ENCODE data around the gene MPZL1. TPM values are rescaled to one million over a fixed set of nuclear protein-coding genes. Genes with fewer than 3 reads are reported as not detected.

Gene MPZL1
- total RNA-seq, 1 donor from 2014 or later: 85.2 TPM

DNA sequence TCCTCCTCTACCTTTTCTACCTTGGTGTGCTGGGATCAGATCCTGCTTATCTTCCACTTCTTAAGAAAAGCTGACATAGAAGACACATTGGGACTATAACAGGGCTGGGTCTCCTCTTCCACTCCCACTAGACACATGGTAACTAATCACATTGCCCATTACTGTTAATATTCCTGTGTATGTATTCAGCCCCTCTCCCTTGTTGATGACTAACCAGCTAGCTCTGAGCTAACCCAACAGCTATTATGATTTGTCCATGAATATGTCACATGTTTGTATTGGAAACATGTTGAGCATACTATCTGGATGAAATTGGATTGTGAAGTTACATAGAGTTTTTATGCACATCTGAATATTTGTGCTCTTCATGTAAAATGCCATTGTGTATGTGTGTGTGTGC lies 52.9 kb downstream of the MPZL1 start:
- Histone ChIP-seq H3K4me1 (no peaks in the 10 kb centered on the region), H3K4me3 (no peak overlapping the region), H3K27me3 (no peaks in the 10 kb centered on the region), H3K36me3 (peaks cover 31% of the 10 kb centered on the region), H3K9me3 (no peaks in the 10 kb centered on the region), H3K27ac (no peak overlapping the region)
- intact Hi-C loops (cut with DNase I): no loop called here
- no peak for DNase-seq
- ATAC-seq: no peak
- TF ChIP-seq, protein P1, sequence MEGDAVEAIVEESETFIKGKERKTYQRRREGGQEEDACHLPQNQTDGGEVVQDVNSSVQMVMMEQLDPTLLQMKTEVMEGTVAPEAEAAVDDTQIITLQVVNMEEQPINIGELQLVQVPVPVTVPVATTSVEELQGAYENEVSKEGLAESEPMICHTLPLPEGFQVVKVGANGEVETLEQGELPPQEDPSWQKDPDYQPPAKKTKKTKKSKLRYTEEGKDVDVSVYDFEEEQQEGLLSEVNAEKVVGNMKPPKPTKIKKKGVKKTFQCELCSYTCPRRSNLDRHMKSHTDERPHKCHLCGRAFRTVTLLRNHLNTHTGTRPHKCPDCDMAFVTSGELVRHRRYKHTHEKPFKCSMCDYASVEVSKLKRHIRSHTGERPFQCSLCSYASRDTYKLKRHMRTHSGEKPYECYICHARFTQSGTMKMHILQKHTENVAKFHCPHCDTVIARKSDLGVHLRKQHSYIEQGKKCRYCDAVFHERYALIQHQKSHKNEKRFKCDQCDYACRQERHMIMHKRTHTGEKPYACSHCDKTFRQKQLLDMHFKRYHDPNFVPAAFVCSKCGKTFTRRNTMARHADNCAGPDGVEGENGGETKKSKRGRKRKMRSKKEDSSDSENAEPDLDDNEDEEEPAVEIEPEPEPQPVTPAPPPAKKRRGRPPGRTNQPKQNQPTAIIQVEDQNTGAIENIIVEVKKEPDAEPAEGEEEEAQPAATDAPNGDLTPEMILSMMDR (IDR thresholded peaks at IDR 0.05): no peak

DNA sequence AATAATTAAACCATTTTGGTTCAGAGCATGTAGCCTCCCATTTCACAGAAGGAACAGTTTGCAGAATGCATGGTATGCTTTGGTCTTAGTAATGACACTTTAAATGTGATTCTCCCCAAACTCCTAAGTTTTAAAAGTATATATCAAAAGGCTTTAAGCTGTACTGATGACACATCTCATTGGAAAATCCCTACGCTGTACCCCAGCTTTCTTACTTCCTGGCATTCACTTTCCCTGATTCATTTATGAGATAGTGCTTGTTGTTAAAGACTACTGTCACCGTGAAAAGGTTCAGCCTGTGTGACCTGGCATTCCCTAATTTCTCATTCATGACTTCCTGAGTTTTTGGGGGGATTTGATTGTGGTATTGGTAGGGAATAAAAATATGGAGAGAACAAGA lies 53.4 kb downstream of the MPZL1 start:
- Histone ChIP-seq H3K4me1 (no peaks in the 10 kb centered on the region), H3K4me3 (no peak overlapping the region), H3K9me3 (no peaks in the 10 kb centered on the region), H3K36me3 (peaks cover 31% of the 10 kb centered on the region), H3K27me3 (no peaks in the 10 kb centered on the region), H3K27ac (no peak overlapping the region)
- ATAC-seq (no peak), DNase-seq (no peak)
- TF ChIP-seq, protein P1 (IDR thresholded peaks at IDR 0.05): no peak
- intact Hi-C loops (cut with DNase I): no loop called here

DNA sequence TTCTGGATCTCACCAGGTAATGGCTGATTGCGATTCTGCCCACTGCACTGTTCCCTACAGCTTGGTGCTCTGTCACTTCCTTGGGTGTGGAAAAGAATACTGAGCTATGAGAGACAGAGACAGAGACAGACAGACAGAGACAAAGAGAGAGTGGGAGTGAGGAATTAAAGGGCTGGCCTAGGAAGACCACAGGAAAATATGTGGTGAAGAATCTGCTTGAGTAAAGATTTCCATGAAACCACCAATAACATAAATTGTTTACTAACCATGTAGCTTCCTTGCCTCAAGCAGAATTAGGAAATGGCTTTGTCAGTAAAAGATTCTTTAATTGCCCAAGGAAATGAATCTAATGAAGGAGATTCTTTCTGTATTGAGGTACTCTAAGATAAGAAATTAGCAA lies 54.4 kb downstream of the MPZL1 start:
- DNase-seq: no peak
- H3K36me3 ChIP-seq: peaks cover 31% of the 10 kb centered on the region
- intact Hi-C loops (cut with DNase I): no loop called here
- H3K9me3 ChIP-seq: no peaks in the 10 kb centered on the region
- no peaks in the 10 kb centered on the region for H3K27me3 ChIP-seq
- TF ChIP-seq, protein P1 (IDR thresholded peaks at IDR 0.05): no peak
- H3K27ac ChIP-seq: no peak overlapping the region
- H3K4me1 ChIP-seq: no peaks in the 10 kb centered on the region
- H3K4me3 ChIP-seq: no peak overlapping the region
- no peak for ATAC-seq

DNA sequence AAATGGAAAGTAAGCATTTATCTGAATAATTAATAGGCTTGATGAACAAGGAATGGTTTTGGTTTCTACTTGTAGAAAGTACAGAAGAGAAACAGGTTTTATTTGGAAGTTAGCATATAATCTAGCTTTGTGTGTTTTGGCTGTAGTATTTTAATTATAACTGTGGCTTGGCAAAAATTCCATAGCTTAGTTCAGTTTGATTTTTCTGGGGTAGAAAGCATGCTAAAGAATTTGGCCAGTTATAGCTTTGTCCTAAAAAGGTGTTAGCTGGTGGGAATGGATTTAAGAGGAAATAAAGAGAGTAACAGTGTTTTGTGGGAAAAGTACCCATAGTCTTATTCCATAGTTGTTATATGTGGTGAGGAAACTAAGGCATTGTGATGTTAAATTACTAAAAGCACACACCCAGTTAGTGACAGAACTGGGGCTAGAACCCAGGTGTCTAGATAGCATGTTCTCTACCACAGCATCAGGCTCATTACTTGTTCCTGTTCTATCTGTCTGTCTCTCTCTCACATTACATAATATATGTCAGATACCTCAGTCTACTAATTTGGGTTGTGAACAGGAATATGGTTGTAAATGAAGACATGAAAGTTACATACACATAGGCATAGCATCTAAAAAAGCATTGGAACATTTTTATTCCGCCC lies 55.0 kb downstream of the MPZL1 start:
- Histone ChIP-seq H3K4me1 (no peaks in the 10 kb centered on the region), H3K4me3 (no peak overlapping the region), H3K36me3 (peaks cover 31% of the 10 kb centered on the region), H3K9me3 (no peaks in the 10 kb centered on the region), H3K27ac (no peak overlapping the region), H3K27me3 (no peaks in the 10 kb centered on the region)
- intact Hi-C loops (cut with DNase I): no loop called here
- ATAC-seq (no peak), DNase-seq (no peak)
- TF ChIP-seq, protein P1 (IDR thresholded peaks at IDR 0.05): no peak

DNA sequence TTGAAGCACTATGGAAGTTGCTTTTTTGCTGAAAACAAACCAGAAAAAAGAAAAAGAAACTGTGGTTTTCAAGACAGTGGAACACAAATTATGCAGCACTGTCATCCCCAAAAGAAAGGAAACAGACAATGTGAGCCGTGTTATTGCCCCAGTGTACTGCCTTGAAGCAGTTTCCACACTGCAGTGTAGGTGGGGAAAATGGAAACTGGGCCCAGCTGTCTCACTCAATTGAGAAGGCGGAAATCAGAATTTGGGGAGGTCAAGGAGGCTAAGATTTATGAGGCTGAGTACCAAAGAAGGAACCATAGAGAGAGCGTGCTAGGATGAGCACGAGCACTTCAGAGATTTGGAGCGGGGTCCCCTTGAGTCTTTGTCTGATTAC lies 55.5 kb downstream of the MPZL1 start:
- H3K4me1 ChIP-seq: no peaks in the 10 kb centered on the region
- no peak for ATAC-seq
- TF ChIP-seq, protein P1 (IDR thresholded peaks at IDR 0.05): no peak
- no peak overlapping the region for H3K4me3 ChIP-seq
- no peak overlapping the region for H3K27ac ChIP-seq
- peaks cover 27% of the 10 kb centered on the region for H3K36me3 ChIP-seq
- no peak for DNase-seq
- intact Hi-C loops (cut with DNase I): no loop called here
- H3K9me3 ChIP-seq: no peaks in the 10 kb centered on the region
- H3K27me3 ChIP-seq: no peaks in the 10 kb centered on the region

DNA sequence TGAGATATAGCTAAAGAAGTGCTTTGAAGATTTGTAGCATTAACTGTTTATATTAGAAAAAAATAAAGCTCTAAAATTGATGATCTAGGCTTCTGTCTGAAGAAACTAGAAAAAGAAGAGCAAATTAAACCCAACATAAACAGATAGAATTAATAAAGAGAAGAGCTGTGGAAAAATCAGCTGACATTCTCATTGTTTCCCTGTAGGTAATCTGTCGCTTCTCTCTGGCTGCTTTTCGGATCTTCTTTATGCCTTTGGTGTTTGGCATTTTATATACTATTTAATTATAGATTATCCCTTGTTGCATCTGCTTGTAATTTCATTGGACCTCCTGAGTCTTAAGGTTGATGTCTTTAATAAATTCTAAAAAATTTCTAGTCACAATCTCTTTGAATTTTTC lies 59.8 kb downstream of the MPZL1 start:
- Histone ChIP-seq H3K4me3 (no peak overlapping the region), H3K27me3 (no peaks in the 10 kb centered on the region), H3K36me3 (peaks cover 8% of the 10 kb centered on the region), H3K27ac (no peak overlapping the region), H3K9me3 (no peaks in the 10 kb centered on the region), H3K4me1 (no peaks in the 10 kb centered on the region)
- no peak for ATAC-seq
- TF ChIP-seq, protein P1 (IDR thresholded peaks at IDR 0.05): no peak
- DNase-seq: no peak
- intact Hi-C loops (cut with DNase I): no loop called here

Measured in upper lobe of right lung (tissue), 1 donor.